HG02840 (cell line): ENCODE data around the gene NDUFAF7.
"Not testable (repeated sequence)": the region's sequence is repeated elsewhere in the genome, so short reads cannot be mapped to it uniquely, and the experiment has no call there.

Experiments
- ATAC-seq: cut with Tn5 transposase; IDR thresholded peaks from one replicate; pipeline ENCODE4 v1.9.1; 2021; ENCODE audit warnings: mild to moderate bottlenecking, moderate library complexity, moderate number of reproducible peaks; ENCODE audit not compliant: unreplicated experiment, low FRiP score

Gene NDUFAF7

GRCh38 chr2:37211939-37212338 lies 19.5 kb upstream of the NDUFAF7 start:
- no peak for ATAC-seq

GRCh38 chr2:37215250-37215649 lies 16.2 kb upstream of the NDUFAF7 start:
- no peak for ATAC-seq

- ATAC-seq, result no peak
These were observed 12.4 kb upstream of the NDUFAF7 start for GRCh38 chr2:37219046-37219445.

- no peak for ATAC-seq
These were observed 8.3 kb upstream of the NDUFAF7 start for GRCh38 chr2:37223131-37223530.

- ATAC-seq, result no peak
These were observed 7.4 kb upstream of the NDUFAF7 start for GRCh38 chr2:37224063-37224462.

GRCh38 chr2:37225129-37225528 lies 6.3 kb upstream of the NDUFAF7 start:
- ATAC-seq, result not testable (repeated sequence)

GRCh38 chr2:37226863-37227262 lies 4.6 kb upstream of the NDUFAF7 start:
- no peak for ATAC-seq

GRCh38 chr2:37228788-37229187 lies 2.7 kb upstream of the NDUFAF7 start:
- no peak for ATAC-seq

- ATAC-seq, result no peak
These were observed 877 bp upstream of the NDUFAF7 start for GRCh38 chr2:37230581-37230980.

GRCh38 chr2:37232131-37232933 lies 874 bp downstream of the NDUFAF7 start:
- no peak for ATAC-seq

- ATAC-seq, result no peak
These were observed 12.0 kb downstream of the NDUFAF7 start for GRCh38 chr2:37243435-37243834.

- ATAC-seq, result no peak
These were observed 12.6 kb downstream of the NDUFAF7 start for GRCh38 chr2:37244017-37244416.

- ATAC-seq, result no peak
These were observed 13.3 kb downstream of the NDUFAF7 start for GRCh38 chr2:37244755-37245154.

GRCh38 chr2:37246205-37246604 lies 14.7 kb downstream of the NDUFAF7 start:
- no peak for ATAC-seq

GRCh38 chr2:37250869-37251740 lies 19.6 kb downstream of the NDUFAF7 start:
- ATAC-seq, result no peak

GRCh38 chr2:37262522-37262921 lies 31.1 kb downstream of the NDUFAF7 start:
- no peak for ATAC-seq

- no peak for ATAC-seq
These were observed 32.4 kb downstream of the NDUFAF7 start for GRCh38 chr2:37263839-37264238.

- no peak for ATAC-seq
These were observed 36.2 kb downstream of the NDUFAF7 start for GRCh38 chr2:37267685-37268084.

- ATAC-seq, result no peak
These were observed 36.7 kb downstream of the NDUFAF7 start for GRCh38 chr2:37268111-37268510.

- no peak for ATAC-seq
These were observed 40.1 kb downstream of the NDUFAF7 start for GRCh38 chr2:37271376-37272067.

- no peak for ATAC-seq
These were observed 43.0 kb downstream of the NDUFAF7 start for GRCh38 chr2:37274359-37274965.
